GM18519 (cell line): Measurements from ENCODE around the gene PRR18.

Experiments
- ATAC-seq: cut with Tn5 transposase; IDR thresholded peaks from one replicate; pipeline ENCODE4 v1.9.1; 2021; ENCODE audit warnings: mild to moderate bottlenecking, moderate library complexity; ENCODE audit not compliant: unreplicated experiment, low FRiP score

PRR18 gene

GRCh38 chr6:166307082-166308032 is 835 bp downstream of the PRR18 start:
- no peak for ATAC-seq

- ATAC-seq, result no peak
These were observed 1.7 kb downstream of the PRR18 start for GRCh38 chr6:166306378-166307081.

- ATAC-seq, result no peak
These were observed 2.6 kb downstream of the PRR18 start for GRCh38 chr6:166305562-166306117.

- no peak for ATAC-seq
These were observed 4.1 kb downstream of the PRR18 start for GRCh38 chr6:166304106-166304505.

- no peak for ATAC-seq
These were observed 6.3 kb downstream of the PRR18 start for GRCh38 chr6:166301611-166302529.

GRCh38 chr6:166300357-166300987 is 7.7 kb downstream of the PRR18 start:
- no peak for ATAC-seq

GRCh38 chr6:166297606-166298005 is 10.6 kb downstream of the PRR18 start:
- ATAC-seq, result no peak

- ATAC-seq, result no peak
These were observed 11.9 kb downstream of the PRR18 start for GRCh38 chr6:166296035-166296883.

GRCh38 chr6:166293731-166294584 is 14.2 kb downstream of the PRR18 start:
- no peak for ATAC-seq

GRCh38 chr6:166289207-166290060 is 18.8 kb downstream of the PRR18 start:
- no peak for ATAC-seq

GRCh38 chr6:166286839-166287271 is 21.3 kb downstream of the PRR18 start:
- peak; percentile 96 for ATAC-seq

GRCh38 chr6:166285233-166285632 is 23.0 kb downstream of the PRR18 start:
- ATAC-seq, result no peak

- ATAC-seq, result no peak
These were observed 23.6 kb downstream of the PRR18 start for GRCh38 chr6:166284640-166285039.

- ATAC-seq, result no peak
These were observed 25.7 kb downstream of the PRR18 start for GRCh38 chr6:166282394-166283032.

GRCh38 chr6:166281104-166281503 is 27.1 kb downstream of the PRR18 start:
- no peak for ATAC-seq

GRCh38 chr6:166279393-166279679 is 28.9 kb downstream of the PRR18 start:
- ATAC-seq, result no peak
